Lower lobe of right lung (tissue), 2 donors: Measurements from ENCODE around the gene SLC1A3. TPM values are rescaled to one million over a fixed set of nuclear protein-coding genes. Genes with fewer than 3 reads are reported as not detected.
A peak's percentile ranks its signal among the peaks of the same experiment; 100 is the strongest.

Source experiments
- ATAC-seq, 2 donors: fragments of 200-7000 bp; cut with Tn5 transposase; one replicate each; pipeline ENCODE4 v1.9.1; 2020 to 2022; ENCODE audit warnings: mild to moderate bottlenecking in 2 of 2, moderate library complexity in 2 of 2
- DNase-seq: peaks from one replicate; pipeline ENCODE4 v3.0.0-alpha.2; 2020
- H3K27ac ChIP-seq: fragments of 200-600 bp; one replicate; pipeline ENCODE4 v1.8.0; 2022
- H3K27me3 ChIP-seq: fragments of 200-600 bp; one replicate; pipeline ENCODE4 v1.8.0; 2022; ENCODE audit warnings: low read depth
- H3K36me3 ChIP-seq: fragments of 200-600 bp; one replicate; pipeline ENCODE4 v1.8.0; 2022; ENCODE audit warnings: mild to moderate bottlenecking
- H3K4me1 ChIP-seq: fragments of 200-600 bp; one replicate; pipeline ENCODE4 v1.8.0; 2022
- H3K4me3 ChIP-seq: fragments of 200-600 bp; one replicate; pipeline ENCODE4 v1.8.0; 2022; ENCODE audit warnings: mild to moderate bottlenecking
- H3K9me3 ChIP-seq: fragments of 200-600 bp; one replicate; pipeline ENCODE4 v1.8.0; 2022
- intact Hi-C: fragments of 100-400 bp; cut with DNase I; formaldehyde crosslinking; loops from one replicate; pipeline ENCODE4 v1.11.0; 2022
- total RNA-seq: library from RNA; stranded (reverse); fragmentation: NEBNext Ultra II Directional; extraction: Animal tissue kit (Norgen Biotek cat#: 25700); gene quantifications from one replicate; pipeline ENCODE4 v1.2.1, GENCODE V29; 2021
- TF ChIP-seq, protein P1 (sequence below): fragments of 200-600 bp; IDR thresholded peaks from one replicate; pipeline ENCODE4 v1.8.0; 2022; ENCODE audit warnings: antibody characterized with exemption, mild to moderate bottlenecking
- donor health status: DM: no; HTN: yes; CAD: no; lungs with severe emphysema.

The SLC1A3 gene
- total RNA-seq, 1 donor from 2014 or later: 52.1 TPM

DNA sequence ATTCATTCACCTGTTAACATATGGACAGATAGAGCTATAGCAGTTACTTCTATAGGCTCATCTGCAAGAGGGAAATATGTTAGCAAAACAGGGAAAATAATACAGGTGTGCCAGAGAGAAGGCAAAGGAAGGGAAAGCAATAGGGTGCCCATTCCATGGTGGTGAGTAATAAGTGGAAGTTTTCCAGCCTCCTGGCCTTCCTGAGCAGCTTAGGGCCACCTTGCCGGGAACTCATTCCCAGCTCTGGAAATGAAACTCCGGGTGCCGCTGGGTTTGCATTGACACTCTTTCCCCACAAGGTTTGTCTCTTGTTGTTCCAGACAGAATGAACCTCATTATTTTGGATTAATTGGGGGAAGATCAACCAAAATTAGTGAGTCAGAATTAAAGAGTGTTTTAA, 58.4 kb downstream of the SLC1A3 start:
- no peaks in the 10 kb centered on the region for H3K9me3 ChIP-seq
- no peaks in the 10 kb centered on the region for H3K36me3 ChIP-seq
- no peaks in the 10 kb centered on the region for H3K27me3 ChIP-seq
- no peak overlapping the region for H3K27ac ChIP-seq
- intact Hi-C loops: no loop called here
- ATAC-seq (no peak), DNase-seq (no peak)
- H3K4me1 ChIP-seq: peaks cover 5% of the 10 kb centered on the region
- TF ChIP-seq, protein P1, sequence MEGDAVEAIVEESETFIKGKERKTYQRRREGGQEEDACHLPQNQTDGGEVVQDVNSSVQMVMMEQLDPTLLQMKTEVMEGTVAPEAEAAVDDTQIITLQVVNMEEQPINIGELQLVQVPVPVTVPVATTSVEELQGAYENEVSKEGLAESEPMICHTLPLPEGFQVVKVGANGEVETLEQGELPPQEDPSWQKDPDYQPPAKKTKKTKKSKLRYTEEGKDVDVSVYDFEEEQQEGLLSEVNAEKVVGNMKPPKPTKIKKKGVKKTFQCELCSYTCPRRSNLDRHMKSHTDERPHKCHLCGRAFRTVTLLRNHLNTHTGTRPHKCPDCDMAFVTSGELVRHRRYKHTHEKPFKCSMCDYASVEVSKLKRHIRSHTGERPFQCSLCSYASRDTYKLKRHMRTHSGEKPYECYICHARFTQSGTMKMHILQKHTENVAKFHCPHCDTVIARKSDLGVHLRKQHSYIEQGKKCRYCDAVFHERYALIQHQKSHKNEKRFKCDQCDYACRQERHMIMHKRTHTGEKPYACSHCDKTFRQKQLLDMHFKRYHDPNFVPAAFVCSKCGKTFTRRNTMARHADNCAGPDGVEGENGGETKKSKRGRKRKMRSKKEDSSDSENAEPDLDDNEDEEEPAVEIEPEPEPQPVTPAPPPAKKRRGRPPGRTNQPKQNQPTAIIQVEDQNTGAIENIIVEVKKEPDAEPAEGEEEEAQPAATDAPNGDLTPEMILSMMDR: no peak
- no peak overlapping the region for H3K4me3 ChIP-seq

DNA sequence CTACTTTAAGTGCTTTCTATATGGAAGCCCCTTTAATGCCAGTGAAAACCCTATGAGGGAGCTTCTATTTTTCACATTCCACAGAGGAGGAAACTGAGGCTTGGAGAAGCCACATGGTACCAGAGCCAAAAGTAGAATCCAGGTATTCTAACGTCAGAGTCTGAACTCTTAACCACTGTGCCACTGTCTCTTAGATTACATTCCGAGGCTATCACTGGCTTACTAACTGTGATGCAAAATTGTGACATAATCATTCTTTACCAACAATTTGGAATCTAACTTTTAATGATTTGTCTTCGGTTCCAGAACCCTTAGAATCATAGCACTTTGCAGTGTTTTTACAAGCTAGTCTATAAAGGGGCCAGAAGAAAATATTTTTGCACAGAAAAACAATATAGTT, 59.2 kb downstream of the SLC1A3 start:
- ATAC-seq: no peak
- no peak overlapping the region for H3K27ac ChIP-seq
- DNase-seq: no peak
- H3K9me3 ChIP-seq: no peaks in the 10 kb centered on the region
- no peak overlapping the region for H3K4me3 ChIP-seq
- H3K36me3 ChIP-seq: no peaks in the 10 kb centered on the region
- TF ChIP-seq, protein P1: no peak
- intact Hi-C loops: no loop called here
- peaks cover under 1% of the 10 kb centered on the region for H3K4me1 ChIP-seq
- no peaks in the 10 kb centered on the region for H3K27me3 ChIP-seq

DNA sequence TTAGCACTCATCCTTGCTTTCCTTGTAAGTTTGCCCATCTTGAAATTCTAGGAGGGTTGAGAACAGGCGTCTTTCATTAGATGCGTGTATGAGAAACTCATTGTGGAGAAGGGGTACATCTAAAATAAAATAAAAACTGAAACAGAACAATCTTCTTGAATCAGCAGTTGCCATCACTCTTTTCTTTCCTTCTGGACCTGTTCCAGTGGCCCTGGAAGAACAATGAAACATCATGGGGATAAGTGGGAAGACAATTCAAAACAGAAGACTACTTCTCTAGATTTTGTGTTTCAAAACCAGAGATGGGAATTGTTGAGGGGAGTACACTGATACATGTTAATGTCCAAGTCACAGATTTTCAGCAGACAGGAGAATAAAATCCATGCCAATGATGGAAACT, 59.9 kb downstream of the SLC1A3 start:
- no peaks in the 10 kb centered on the region for H3K36me3 ChIP-seq
- TF ChIP-seq, protein P1: no peak
- no peaks in the 10 kb centered on the region for H3K27me3 ChIP-seq
- no peak overlapping the region for H3K27ac ChIP-seq
- no peak overlapping the region for H3K4me3 ChIP-seq
- ATAC-seq (no peak), DNase-seq (no peak)
- H3K4me1 ChIP-seq: no peaks in the 10 kb centered on the region
- intact Hi-C loops: no loop called here
- no peaks in the 10 kb centered on the region for H3K9me3 ChIP-seq

DNA sequence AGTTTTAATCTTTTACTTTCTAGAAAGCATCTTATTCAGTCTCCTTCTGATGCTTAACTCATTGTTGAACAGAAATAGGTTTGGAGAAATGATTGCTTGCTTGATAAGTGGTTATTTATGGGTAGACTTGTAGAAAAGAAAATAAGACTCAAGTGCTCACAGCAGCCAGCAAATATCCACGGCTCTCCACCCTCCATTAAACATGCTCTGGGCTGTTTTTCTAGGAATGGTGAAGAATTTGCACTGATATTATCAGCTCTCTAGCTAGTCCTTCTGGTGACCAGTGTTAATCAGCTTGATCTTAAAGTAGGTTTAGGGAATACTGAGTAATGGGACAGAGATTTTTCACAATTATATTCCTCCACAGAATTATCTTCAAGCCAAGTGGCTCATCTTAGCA, 60.6 kb downstream of the SLC1A3 start:
- H3K4me1 ChIP-seq: no peaks in the 10 kb centered on the region
- no peaks in the 10 kb centered on the region for H3K9me3 ChIP-seq
- intact Hi-C loops: no loop called here
- no peak for DNase-seq
- H3K4me3 ChIP-seq: no peak overlapping the region
- H3K27ac ChIP-seq: no peak overlapping the region
- no peaks in the 10 kb centered on the region for H3K36me3 ChIP-seq
- no peak for ATAC-seq
- H3K27me3 ChIP-seq: no peaks in the 10 kb centered on the region
- TF ChIP-seq, protein P1: no peak

DNA sequence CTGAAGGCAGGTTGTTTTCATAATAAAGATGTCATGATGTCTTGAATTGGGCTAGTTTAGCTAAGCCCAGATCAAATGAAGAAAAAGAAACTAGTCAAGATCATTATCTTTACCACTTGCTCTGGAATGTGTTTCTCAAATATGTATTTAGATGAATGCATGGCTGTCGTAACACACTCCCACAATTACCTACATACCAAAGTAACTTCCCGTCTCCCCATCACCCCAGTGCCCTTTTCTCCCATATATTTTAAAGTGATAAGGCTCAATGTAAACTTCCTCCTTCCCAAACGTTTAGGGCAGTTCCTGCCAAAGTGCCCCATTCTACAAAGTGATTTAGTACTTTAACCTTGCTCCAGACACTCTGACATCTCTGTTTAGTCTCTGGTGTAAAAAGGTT, 61.4 kb downstream of the SLC1A3 start:
- ATAC-seq: peak in 1 of 2 donors; percentile 14
- intact Hi-C loops: no loop called here
- no peaks in the 10 kb centered on the region for H3K27me3 ChIP-seq
- H3K4me1 ChIP-seq: no peaks in the 10 kb centered on the region
- no peaks in the 10 kb centered on the region for H3K9me3 ChIP-seq
- H3K36me3 ChIP-seq: no peaks in the 10 kb centered on the region
- no peak overlapping the region for H3K4me3 ChIP-seq
- H3K27ac ChIP-seq: no peak overlapping the region
- TF ChIP-seq, protein P1: no peak
- DNase-seq: no peak
